Stimulated activated naive B cell treated with anti-CD40 and anti-IgM and Interleukin-4, amounts not matched to agents 10 μg/mL and 1 μg/mL and 100 μg/mL, for 72 hours (primary cell): ENCODE measurements around the gene KCTD20.
"Not testable (repeated sequence)": the region's sequence is repeated elsewhere in the genome, so short reads cannot be mapped to it uniquely, and the experiment has no call there.

Experiments
- ATAC-seq, 2 donors: fragments of 150-1000 bp; cut with Tn5 transposase; replicated peaks; 2 replicates each; pipeline ENCODE4 v1.10.0; 2021; ENCODE audit warnings: moderate library complexity in 1 of 2
- DNase-seq: peaks from one replicate; pipeline ENCODE4 v3.0.0; 2021
- H3K27ac Mint-ChIP-seq: one replicate; pipeline ENCODE4 v1.8.0; 2022; ENCODE audit warnings: mild to moderate bottlenecking, mixed read lengths
- H3K27me3 Mint-ChIP-seq, 2 donors: one replicate each; pipeline ENCODE4 v1.8.0; 2022; ENCODE audit warnings: mixed read lengths in 2 of 2
- H3K36me3 Mint-ChIP-seq, 2 donors: one replicate each; pipeline ENCODE4 v1.8.0; 2022; ENCODE audit warnings: mixed read lengths in 2 of 2, mild to moderate bottlenecking in 1 of 2
- H3K4me1 Mint-ChIP-seq, 2 donors: one replicate each; pipeline ENCODE4 v1.8.0; 2022; ENCODE audit warnings: mixed read lengths in 2 of 2, mild to moderate bottlenecking in 1 of 2
- H3K4me3 Mint-ChIP-seq, 2 donors: one replicate each; pipeline ENCODE4 v1.8.0; 2022; ENCODE audit warnings: mild to moderate bottlenecking in 2 of 2, mixed read lengths in 2 of 2, moderate library complexity in 1 of 2
- H3K9me3 Mint-ChIP-seq, 2 donors: one replicate each; pipeline ENCODE4 v1.8.0; 2022; ENCODE audit warnings: mixed read lengths in 2 of 2, mild to moderate bottlenecking in 1 of 2

Gene KCTD20

GRCh38 chr6:36430351-36430750 lies 12.4 kb upstream of the KCTD20 start:
- no peaks in the 10 kb centered on the region for H3K9me3 Mint-ChIP-seq
- no peak overlapping the region for H3K4me3 Mint-ChIP-seq
- H3K27ac Mint-ChIP-seq, result no peak overlapping the region
- no peaks in the 10 kb centered on the region for H3K27me3 Mint-ChIP-seq
- peaks cover 8 to 10% of the 10 kb centered on the region in 2 donors for H3K4me1 Mint-ChIP-seq
- no peaks in the 10 kb centered on the region for H3K36me3 Mint-ChIP-seq
- ATAC-seq (no peak), DNase-seq (no peak)

GRCh38 chr6:36431197-36431596 lies 11.6 kb upstream of the KCTD20 start:
- Mint-ChIP-seq H3K27ac (no peak overlapping the region), H3K4me1 (peaks cover 8 to 10% of the 10 kb centered on the region in 2 donors), H3K9me3 (no peaks in the 10 kb centered on the region), H3K4me3 (no peak overlapping the region), H3K27me3 (no peaks in the 10 kb centered on the region), H3K36me3 (no peaks in the 10 kb centered on the region)
- ATAC-seq (no peak), DNase-seq (no peak)

GRCh38 chr6:36432151-36432671 lies 10.6 kb upstream of the KCTD20 start:
- Mint-ChIP-seq H3K4me1 (peaks cover 8 to 10% of the 10 kb centered on the region in 2 donors), H3K27ac (no peak overlapping the region), H3K27me3 (no peaks in the 10 kb centered on the region), H3K36me3 (no peaks in the 10 kb centered on the region), H3K9me3 (no peaks in the 10 kb centered on the region), H3K4me3 (peak overlapping the region; percentile 14 to 29)
- ATAC-seq, result peak; percentile 45 to 70
- DNase-seq, result no peak

- peaks cover 10 to 16% of the 10 kb centered on the region in 2 donors for H3K4me1 Mint-ChIP-seq
- no peaks in the 10 kb centered on the region for H3K36me3 Mint-ChIP-seq
- H3K27me3 Mint-ChIP-seq, result no peaks in the 10 kb centered on the region
- H3K9me3 Mint-ChIP-seq, result no peaks in the 10 kb centered on the region
- no peak overlapping the region for H3K27ac Mint-ChIP-seq
- H3K4me3 Mint-ChIP-seq, result no peak overlapping the region
- ATAC-seq (no peak), DNase-seq (no peak)
These were observed 6.3 kb upstream of the KCTD20 start for GRCh38 chr6:36436466-36436865.

GRCh38 chr6:36441307-36441894 lies 1.4 kb upstream of the KCTD20 start:
- peak overlapping the region; percentile 80 for H3K27ac Mint-ChIP-seq
- H3K9me3 Mint-ChIP-seq, result no peaks in the 10 kb centered on the region
- H3K4me1 Mint-ChIP-seq, result peaks cover 16 to 30% of the 10 kb centered on the region in 2 donors
- peaks cover 0 to 6% of the 10 kb centered on the region in 2 donors for H3K36me3 Mint-ChIP-seq
- DNase-seq (peak; percentile 77), ATAC-seq (peak; percentile 73 to 82)
- H3K27me3 Mint-ChIP-seq, result no peaks in the 10 kb centered on the region
- peak overlapping the region; percentile 26 to 60 for H3K4me3 Mint-ChIP-seq

DNA sequence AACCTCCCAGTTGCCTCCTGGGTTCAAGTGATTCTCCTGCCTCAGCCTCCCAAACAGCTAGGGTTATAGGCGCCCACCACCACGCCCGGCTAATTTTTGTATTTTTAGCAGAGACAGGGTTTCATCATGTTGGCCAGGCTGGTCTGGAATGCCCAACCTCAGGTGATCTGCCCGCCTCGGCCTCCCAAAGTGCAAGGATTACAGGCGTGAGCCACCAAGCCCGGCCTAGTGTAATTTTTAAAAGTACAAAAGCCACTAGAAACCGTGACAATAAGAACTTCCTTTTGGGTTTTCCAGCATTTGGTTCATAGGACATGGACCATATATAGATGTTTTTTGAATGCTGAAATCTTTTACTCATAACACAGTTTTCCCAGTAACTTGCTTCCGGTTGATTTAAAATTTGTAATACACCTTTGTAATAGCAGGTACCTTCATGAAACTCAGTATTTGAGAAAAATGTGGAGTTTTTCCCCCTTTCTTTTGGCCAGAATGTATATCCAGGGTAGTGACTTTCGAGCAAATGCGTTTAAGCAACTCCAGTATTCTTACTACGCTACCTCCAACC lies 613 bp upstream of the KCTD20 start:
- ATAC-seq (no peak), DNase-seq (no peak)
- Mint-ChIP-seq H3K9me3 (no peaks in the 10 kb centered on the region), H3K27ac (peak overlapping the region; percentile 98), H3K4me1 (peaks cover 16 to 30% of the 10 kb centered on the region in 2 donors), H3K27me3 (no peaks in the 10 kb centered on the region), H3K36me3 (peaks cover 0 to 6% of the 10 kb centered on the region in 2 donors), H3K4me3 (peak overlapping the region; percentile 92 to 96)

DNA sequence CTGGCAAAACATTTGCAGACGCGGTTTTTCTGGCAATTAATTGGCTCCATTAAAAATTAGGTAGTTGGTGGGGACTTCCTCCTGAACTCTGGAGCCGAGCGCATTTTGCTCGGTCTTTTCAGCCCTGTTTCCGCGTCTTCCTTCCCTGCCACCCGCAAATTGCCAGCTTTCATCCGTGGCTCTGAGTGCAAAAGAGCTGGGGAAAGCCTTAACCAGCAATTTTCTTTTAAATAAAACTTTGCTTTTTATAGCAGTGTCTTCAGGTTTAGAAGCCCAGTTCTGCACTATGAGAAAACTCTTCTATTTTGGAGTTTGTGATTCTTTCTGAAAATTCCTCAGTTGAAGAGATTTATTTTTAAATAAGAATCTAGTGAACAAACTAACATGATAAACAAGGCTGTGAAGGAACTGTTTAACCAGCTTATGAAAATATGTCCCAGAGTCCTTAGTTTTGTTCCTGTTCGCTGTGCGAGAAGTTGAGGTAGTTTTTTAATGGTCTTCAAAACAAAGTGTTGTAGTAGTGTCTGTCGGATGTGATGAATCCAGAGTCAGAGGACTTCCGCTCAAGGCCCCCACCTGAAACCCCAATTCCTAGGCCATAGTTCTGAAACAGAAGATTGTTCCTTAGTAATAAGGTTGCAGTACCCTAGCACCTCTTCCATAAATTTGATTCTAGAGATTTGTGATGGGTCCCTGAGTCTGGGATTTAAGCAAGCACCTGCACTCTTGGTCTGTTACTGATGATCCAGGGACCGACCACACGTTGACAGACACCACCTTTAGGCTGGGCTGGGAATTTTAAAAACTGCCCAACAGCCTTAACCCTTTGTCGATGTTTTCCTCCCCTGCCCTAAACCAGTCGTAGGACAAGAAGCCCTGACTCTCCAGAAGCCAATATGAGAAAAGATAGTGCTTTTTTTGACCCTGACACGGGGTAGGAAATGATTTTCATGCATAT lies 950 bp downstream of the KCTD20 start:
- Mint-ChIP-seq H3K4me3 (peak overlapping the region; percentile 92 to 96), H3K36me3 (peaks cover 6 to 14% of the 10 kb centered on the region in 2 donors), H3K4me1 (peaks cover 17 to 30% of the 10 kb centered on the region in 2 donors)

GRCh38 chr6:36444470-36444869 lies 1.7 kb downstream of the KCTD20 start:
- DNase-seq, result no peak
- Mint-ChIP-seq H3K27me3 (no peaks in the 10 kb centered on the region), H3K36me3 (peaks cover 13 to 21% of the 10 kb centered on the region in 2 donors), H3K4me1 (peaks cover 17 to 31% of the 10 kb centered on the region in 2 donors), H3K4me3 (peak overlapping the region; percentile 92 to 96), H3K9me3 (no peaks in the 10 kb centered on the region), H3K27ac (peak overlapping the region; percentile 51)
- no peak for ATAC-seq

More for the DNA sequence above, 950 bp downstream of the KCTD20 start:
- no peaks in the 10 kb centered on the region for H3K9me3 Mint-ChIP-seq
- H3K27ac Mint-ChIP-seq, result peak overlapping the region; percentile 93
- DNase-seq (no peak), ATAC-seq (no peak)
- H3K27me3 Mint-ChIP-seq, result no peaks in the 10 kb centered on the region

DNA sequence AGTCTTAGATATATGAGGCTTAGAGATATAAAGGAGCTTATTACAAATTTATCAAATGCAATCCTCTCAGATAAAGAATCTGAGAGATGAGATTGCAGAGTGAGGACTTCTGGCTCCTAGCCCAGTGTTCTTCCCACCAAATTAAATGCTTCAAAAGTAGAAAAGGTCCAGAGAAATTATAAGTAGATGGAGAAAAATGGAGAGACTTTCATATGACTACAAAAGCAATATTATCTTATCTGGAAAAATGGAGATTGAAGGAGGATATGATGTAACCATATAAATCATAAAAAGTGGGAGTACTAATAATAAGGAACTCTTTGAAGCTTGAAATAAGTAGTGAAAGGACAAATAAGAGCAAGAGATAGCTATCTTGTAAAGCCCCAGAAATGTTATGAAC lies 2.8 kb downstream of the KCTD20 start:
- Mint-ChIP-seq H3K9me3 (no peaks in the 10 kb centered on the region), H3K4me3 (no peak overlapping the region), H3K4me1 (peaks cover 20 to 37% of the 10 kb centered on the region in 2 donors), H3K27me3 (no peaks in the 10 kb centered on the region), H3K36me3 (peaks cover 16 to 25% of the 10 kb centered on the region in 2 donors), H3K27ac (peak overlapping the region; percentile 67)
- no peak for ATAC-seq
- no peak for DNase-seq

DNA sequence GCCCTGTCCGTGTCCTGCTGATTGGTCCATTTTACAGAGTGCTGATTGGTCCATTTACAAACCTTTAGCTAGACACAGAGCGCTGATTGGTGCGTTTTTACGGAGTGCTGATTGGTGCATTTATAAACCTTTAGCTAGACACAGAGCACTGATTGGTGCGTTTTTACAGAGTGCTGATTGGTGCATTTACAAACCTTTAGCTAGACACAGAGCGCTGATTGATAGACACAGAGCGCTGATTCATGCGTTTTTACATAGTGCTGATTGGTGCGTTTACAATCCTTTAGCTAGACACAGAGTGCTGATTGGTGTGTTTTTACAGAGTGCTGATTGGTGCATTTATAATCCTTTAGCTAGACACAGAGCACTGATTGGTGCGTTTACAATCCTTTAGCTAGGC lies 6.4 kb downstream of the KCTD20 start:
- H3K27ac Mint-ChIP-seq, ATAC-seq, H3K4me3 Mint-ChIP-seq, H3K9me3 Mint-ChIP-seq, H3K27me3 Mint-ChIP-seq, DNase-seq: not testable (repeated sequence)
- Mint-ChIP-seq H3K4me1 (peaks cover 16 to 25% of the 10 kb centered on the region in 2 donors), H3K36me3 (peaks cover 22 to 28% of the 10 kb centered on the region in 2 donors)

GRCh38 chr6:36452897-36453296 lies 10.1 kb downstream of the KCTD20 start:
- not testable (repeated sequence) for H3K27me3 Mint-ChIP-seq, H3K9me3 Mint-ChIP-seq, H3K27ac Mint-ChIP-seq, DNase-seq, ATAC-seq, H3K4me3 Mint-ChIP-seq
- Mint-ChIP-seq H3K4me1 (peaks cover 6 to 14% of the 10 kb centered on the region in 2 donors), H3K36me3 (peaks cover 24 to 27% of the 10 kb centered on the region in 2 donors)

DNA sequence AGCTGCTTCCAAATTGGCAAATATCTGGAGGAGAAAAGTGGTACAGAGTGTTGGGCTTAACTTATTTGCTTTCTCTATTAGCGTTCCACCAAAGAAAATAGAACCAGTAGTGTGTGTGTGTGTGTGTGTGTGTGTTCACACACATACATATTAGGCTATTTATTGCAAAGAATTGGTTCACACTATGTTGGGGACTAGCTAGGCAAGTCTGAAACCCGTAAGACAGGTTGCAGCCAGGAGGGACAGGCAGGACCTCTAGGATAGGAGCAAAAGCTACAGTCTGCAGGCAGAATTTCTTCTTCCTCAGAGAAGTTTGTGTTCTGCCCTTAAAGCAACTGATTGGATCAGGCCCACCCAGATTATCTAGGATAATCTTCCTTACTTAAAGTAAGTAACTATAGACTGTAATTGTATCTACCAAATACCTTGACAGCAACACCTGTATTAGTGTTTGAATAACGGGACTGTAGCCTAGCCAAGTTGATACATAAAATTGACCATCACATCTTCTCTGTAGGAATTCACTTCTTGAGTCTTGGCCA lies 12.8 kb downstream of the KCTD20 start:
- ATAC-seq (no peak), DNase-seq (no peak)
- no peak overlapping the region for H3K4me3 Mint-ChIP-seq
- no peaks in the 10 kb centered on the region for H3K9me3 Mint-ChIP-seq
- no peak overlapping the region for H3K27ac Mint-ChIP-seq
- H3K27me3 Mint-ChIP-seq, result no peaks in the 10 kb centered on the region
- H3K36me3 Mint-ChIP-seq, result peaks cover 10 to 17% of the 10 kb centered on the region in 2 donors
- H3K4me1 Mint-ChIP-seq, result peaks cover 6 to 17% of the 10 kb centered on the region in 2 donors

- H3K27me3 Mint-ChIP-seq, result no peaks in the 10 kb centered on the region
- peaks cover 7 to 31% of the 10 kb centered on the region in 2 donors for H3K36me3 Mint-ChIP-seq
- peaks cover 18 to 35% of the 10 kb centered on the region in 2 donors for H3K4me1 Mint-ChIP-seq
- no peak for DNase-seq
- H3K27ac Mint-ChIP-seq, result no peak overlapping the region
- ATAC-seq, result no peak
- no peaks in the 10 kb centered on the region for H3K9me3 Mint-ChIP-seq
- H3K4me3 Mint-ChIP-seq, result no peak overlapping the region
These were observed 16.7 kb downstream of the KCTD20 start for GRCh38 chr6:36459501-36459900.

GRCh38 chr6:36460916-36461315 lies 18.1 kb downstream of the KCTD20 start:
- Mint-ChIP-seq H3K27ac (no peak overlapping the region), H3K4me3 (no peak overlapping the region), H3K36me3 (peaks cover 7 to 31% of the 10 kb centered on the region in 2 donors), H3K9me3 (no peaks in the 10 kb centered on the region), H3K4me1 (peaks cover 18 to 37% of the 10 kb centered on the region in 2 donors), H3K27me3 (no peaks in the 10 kb centered on the region)
- ATAC-seq, result no peak
- no peak for DNase-seq
